ENCODE data around the gene SH3BP4. TPM values are rescaled to one million over a fixed set of nuclear protein-coding genes. Genes with fewer than 3 reads are reported as not detected.

Gene SH3BP4
- total RNA-seq, 1 donor from 2014 or later = 0.66 TPM

- intact Hi-C loops (cut with micrococcal nuclease) = no loop called here
- DNase-seq (ENCODE audit: low spot score) = no peak
- H3K27me3 Mint-ChIP-seq (ENCODE audit: low read depth) = no peaks in the 10 kb centered on the region
These were observed 125.2 kb downstream of the SH3BP4 start for GRCh38 chr2:235077046-235077445.

GRCh38 chr2:235078182-235078581 is 126.4 kb downstream of the SH3BP4 start:
- no peak overlapping the region for H3K4me3 Mint-ChIP-seq (ENCODE audit: low read depth)
- H3K36me3 Mint-ChIP-seq (ENCODE audit: low read depth) = no peaks in the 10 kb centered on the region
- no peaks in the 10 kb centered on the region for H3K27me3 Mint-ChIP-seq (ENCODE audit: low read depth)
- DNase-seq (ENCODE audit: low spot score) = no peak
- no peaks in the 10 kb centered on the region for H3K9me3 Mint-ChIP-seq
- H3K27ac Mint-ChIP-seq = no peak overlapping the region
- intact Hi-C loops (cut with micrococcal nuclease) = no loop called here
- no peaks in the 10 kb centered on the region for H3K4me1 Mint-ChIP-seq (ENCODE audit: low read depth)

More at GRCh38 chr2:235077046-235077445, 125.2 kb downstream of the SH3BP4 start:
- no peaks in the 10 kb centered on the region for H3K36me3 Mint-ChIP-seq (ENCODE audit: low read depth)
- no peaks in the 10 kb centered on the region for H3K4me1 Mint-ChIP-seq (ENCODE audit: low read depth)
- H3K9me3 Mint-ChIP-seq = no peaks in the 10 kb centered on the region
- no peak overlapping the region for H3K27ac Mint-ChIP-seq
- no peak overlapping the region for H3K4me3 Mint-ChIP-seq (ENCODE audit: low read depth)

- H3K27me3 Mint-ChIP-seq (ENCODE audit: low read depth) = no peaks in the 10 kb centered on the region
- DNase-seq (ENCODE audit: low spot score) = no peak
- H3K4me3 Mint-ChIP-seq (ENCODE audit: low read depth) = no peak overlapping the region
- H3K9me3 Mint-ChIP-seq = no peaks in the 10 kb centered on the region
- H3K27ac Mint-ChIP-seq = no peak overlapping the region
- no peaks in the 10 kb centered on the region for H3K36me3 Mint-ChIP-seq (ENCODE audit: low read depth)
- H3K4me1 Mint-ChIP-seq (ENCODE audit: low read depth) = no peaks in the 10 kb centered on the region
- intact Hi-C loops (cut with micrococcal nuclease) = no loop called here
These were observed 127.2 kb downstream of the SH3BP4 start for GRCh38 chr2:235078914-235079472.

- H3K9me3 Mint-ChIP-seq = no peaks in the 10 kb centered on the region
These were observed 128.3 kb downstream of the SH3BP4 start for GRCh38 chr2:235080101-235080500.

GRCh38 chr2:235082578-235083338 is 130.9 kb downstream of the SH3BP4 start:
- Mint-ChIP-seq H3K4me1 (ENCODE audit: low read depth) (no peaks in the 10 kb centered on the region), H3K4me3 (ENCODE audit: low read depth) (no peak overlapping the region), H3K27me3 (ENCODE audit: low read depth) (peaks cover 3% of the 10 kb centered on the region), H3K36me3 (ENCODE audit: low read depth) (no peaks in the 10 kb centered on the region), H3K9me3 (no peaks in the 10 kb centered on the region), H3K27ac (no peak overlapping the region)
- DNase-seq (ENCODE audit: low spot score) = no peak
- intact Hi-C loops (cut with micrococcal nuclease) = no loop called here

More at GRCh38 chr2:235080101-235080500, 128.3 kb downstream of the SH3BP4 start:
- Mint-ChIP-seq H3K4me3 (ENCODE audit: low read depth) (no peak overlapping the region), H3K27ac (no peak overlapping the region), H3K4me1 (ENCODE audit: low read depth) (no peaks in the 10 kb centered on the region), H3K27me3 (ENCODE audit: low read depth) (no peaks in the 10 kb centered on the region), H3K36me3 (ENCODE audit: low read depth) (no peaks in the 10 kb centered on the region)
- no peak for DNase-seq (ENCODE audit: low spot score)
- intact Hi-C loops (cut with micrococcal nuclease) = no loop called here

- no peaks in the 10 kb centered on the region for H3K36me3 Mint-ChIP-seq (ENCODE audit: low read depth)
- no peak for DNase-seq (ENCODE audit: low spot score)
- H3K27me3 Mint-ChIP-seq (ENCODE audit: low read depth) = peaks cover 3% of the 10 kb centered on the region
- H3K27ac Mint-ChIP-seq = no peak overlapping the region
- H3K9me3 Mint-ChIP-seq = no peaks in the 10 kb centered on the region
- intact Hi-C loops (cut with micrococcal nuclease) = no loop called here
- no peak overlapping the region for H3K4me3 Mint-ChIP-seq (ENCODE audit: low read depth)
- H3K4me1 Mint-ChIP-seq (ENCODE audit: low read depth) = no peaks in the 10 kb centered on the region
These were observed 132.0 kb downstream of the SH3BP4 start for GRCh38 chr2:235083822-235084221.

- no peaks in the 10 kb centered on the region for H3K9me3 Mint-ChIP-seq
- DNase-seq (ENCODE audit: low spot score) = no peak
- intact Hi-C loops (cut with micrococcal nuclease) = no loop called here
- no peak overlapping the region for H3K4me3 Mint-ChIP-seq (ENCODE audit: low read depth)
- no peaks in the 10 kb centered on the region for H3K36me3 Mint-ChIP-seq (ENCODE audit: low read depth)
- peaks cover 3% of the 10 kb centered on the region for H3K27me3 Mint-ChIP-seq (ENCODE audit: low read depth)
- no peak overlapping the region for H3K27ac Mint-ChIP-seq
- no peaks in the 10 kb centered on the region for H3K4me1 Mint-ChIP-seq (ENCODE audit: low read depth)
These were observed 132.6 kb downstream of the SH3BP4 start for GRCh38 chr2:235084424-235084823.

- no peak overlapping the region for H3K4me3 Mint-ChIP-seq (ENCODE audit: low read depth)
- no peaks in the 10 kb centered on the region for H3K9me3 Mint-ChIP-seq
- no peak overlapping the region for H3K27ac Mint-ChIP-seq
- H3K27me3 Mint-ChIP-seq (ENCODE audit: low read depth) = peaks cover 3% of the 10 kb centered on the region
- no peak for DNase-seq (ENCODE audit: low spot score)
- no peaks in the 10 kb centered on the region for H3K4me1 Mint-ChIP-seq (ENCODE audit: low read depth)
- H3K36me3 Mint-ChIP-seq (ENCODE audit: low read depth) = no peaks in the 10 kb centered on the region
- intact Hi-C loops (cut with micrococcal nuclease) = no loop called here
These were observed 133.7 kb downstream of the SH3BP4 start for GRCh38 chr2:235085476-235085875.

GRCh38 chr2:235086481-235087184 is 134.8 kb downstream of the SH3BP4 start:
- no peak for DNase-seq (ENCODE audit: low spot score)

GRCh38 chr2:235087832-235088495 is 136.1 kb downstream of the SH3BP4 start:
- Mint-ChIP-seq H3K4me1 (ENCODE audit: low read depth) (no peaks in the 10 kb centered on the region), H3K27me3 (ENCODE audit: low read depth) (peaks cover 3% of the 10 kb centered on the region), H3K36me3 (ENCODE audit: low read depth) (no peaks in the 10 kb centered on the region), H3K4me3 (ENCODE audit: low read depth) (no peak overlapping the region), H3K9me3 (no peaks in the 10 kb centered on the region), H3K27ac (no peak overlapping the region)
- no peak for DNase-seq (ENCODE audit: low spot score)
- intact Hi-C loops (cut with micrococcal nuclease) = no loop called here

More at GRCh38 chr2:235086481-235087184, 134.8 kb downstream of the SH3BP4 start:
- Mint-ChIP-seq H3K36me3 (ENCODE audit: low read depth) (no peaks in the 10 kb centered on the region), H3K27ac (no peak overlapping the region), H3K9me3 (no peaks in the 10 kb centered on the region), H3K4me1 (ENCODE audit: low read depth) (no peaks in the 10 kb centered on the region), H3K27me3 (ENCODE audit: low read depth) (peaks cover 3% of the 10 kb centered on the region), H3K4me3 (ENCODE audit: low read depth) (no peak overlapping the region)
- intact Hi-C loops (cut with micrococcal nuclease) = no loop called here

- H3K4me3 Mint-ChIP-seq (ENCODE audit: low read depth) = no peak overlapping the region
- intact Hi-C loops (cut with micrococcal nuclease) = no loop called here
- DNase-seq (ENCODE audit: low spot score) = no peak
- H3K36me3 Mint-ChIP-seq (ENCODE audit: low read depth) = no peaks in the 10 kb centered on the region
- H3K9me3 Mint-ChIP-seq = no peaks in the 10 kb centered on the region
- H3K4me1 Mint-ChIP-seq (ENCODE audit: low read depth) = no peaks in the 10 kb centered on the region
- peaks cover 3% of the 10 kb centered on the region for H3K27me3 Mint-ChIP-seq (ENCODE audit: low read depth)
- no peak overlapping the region for H3K27ac Mint-ChIP-seq
These were observed 136.7 kb downstream of the SH3BP4 start for GRCh38 chr2:235088496-235088921.

- Mint-ChIP-seq H3K27me3 (ENCODE audit: low read depth) (no peaks in the 10 kb centered on the region), H3K36me3 (ENCODE audit: low read depth) (no peaks in the 10 kb centered on the region), H3K9me3 (no peaks in the 10 kb centered on the region), H3K4me1 (ENCODE audit: low read depth) (no peaks in the 10 kb centered on the region), H3K4me3 (ENCODE audit: low read depth) (no peak overlapping the region), H3K27ac (no peak overlapping the region)
- no peak for DNase-seq (ENCODE audit: low spot score)
- intact Hi-C loops (cut with micrococcal nuclease) = no loop called here
These were observed 139.6 kb downstream of the SH3BP4 start for GRCh38 chr2:235091421-235091820.

All from activated T-helper 2 cell treated with anti-CD3 and anti-CD28 coated beads, Interferon-gamma antibody, Interleukin-2, Interleukin-4, amounts not matched to agents 10 μg/mL and 5 μg/mL and 100 μg/mL, durations not matched to agents 14 hours and 24 hours and 36 hours (primary cell).